ENCODE measurements around the gene AZIN2.

DNA sequence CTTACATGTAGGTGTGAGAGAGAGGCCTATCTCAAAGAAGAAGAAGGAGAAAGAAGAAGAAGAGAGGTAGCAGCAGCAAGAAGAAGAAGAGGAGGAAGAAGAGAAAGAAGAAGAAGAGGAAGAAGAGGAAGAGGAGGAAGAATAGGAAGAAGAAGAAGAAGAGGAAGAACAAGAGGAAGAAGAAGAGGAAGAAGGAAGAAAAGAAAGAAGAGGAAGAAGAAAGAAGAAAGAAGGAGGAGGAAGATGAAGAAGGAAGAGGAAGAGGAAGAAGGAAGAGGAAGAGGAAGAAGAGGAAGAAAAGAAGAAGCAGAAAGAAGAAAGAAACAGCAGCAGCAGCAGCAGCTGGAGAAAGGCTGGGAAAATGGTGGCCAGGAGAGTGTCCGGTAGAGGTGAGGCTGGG is 10.3 kb upstream of the AZIN2 start:
- TF ChIP-seq, protein P1, sequence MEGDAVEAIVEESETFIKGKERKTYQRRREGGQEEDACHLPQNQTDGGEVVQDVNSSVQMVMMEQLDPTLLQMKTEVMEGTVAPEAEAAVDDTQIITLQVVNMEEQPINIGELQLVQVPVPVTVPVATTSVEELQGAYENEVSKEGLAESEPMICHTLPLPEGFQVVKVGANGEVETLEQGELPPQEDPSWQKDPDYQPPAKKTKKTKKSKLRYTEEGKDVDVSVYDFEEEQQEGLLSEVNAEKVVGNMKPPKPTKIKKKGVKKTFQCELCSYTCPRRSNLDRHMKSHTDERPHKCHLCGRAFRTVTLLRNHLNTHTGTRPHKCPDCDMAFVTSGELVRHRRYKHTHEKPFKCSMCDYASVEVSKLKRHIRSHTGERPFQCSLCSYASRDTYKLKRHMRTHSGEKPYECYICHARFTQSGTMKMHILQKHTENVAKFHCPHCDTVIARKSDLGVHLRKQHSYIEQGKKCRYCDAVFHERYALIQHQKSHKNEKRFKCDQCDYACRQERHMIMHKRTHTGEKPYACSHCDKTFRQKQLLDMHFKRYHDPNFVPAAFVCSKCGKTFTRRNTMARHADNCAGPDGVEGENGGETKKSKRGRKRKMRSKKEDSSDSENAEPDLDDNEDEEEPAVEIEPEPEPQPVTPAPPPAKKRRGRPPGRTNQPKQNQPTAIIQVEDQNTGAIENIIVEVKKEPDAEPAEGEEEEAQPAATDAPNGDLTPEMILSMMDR (IDR thresholded peaks at IDR 0.05; ENCODE audit: low read length): no peak
- TF ChIP-seq EZH2 (IDR thresholded peaks at IDR 0.05; ENCODE audit: borderline replicate concordance, low read length): no peak
